H9 (cell line): Measurements from ENCODE around the gene SNAI1. TPM values are rescaled to one million over a fixed set of nuclear protein-coding genes. Genes with fewer than 3 reads are reported as not detected.

Experiments used
- DNase-seq: peaks from one replicate; pipeline ENCODE4 v3.0.0-alpha.2; 2017
- H2AFZ ChIP-seq: one replicate; pipeline ENCODE4 v1.6.1; 2013; ENCODE audit warnings: mild to moderate bottlenecking, low read length, control low read depth, moderate library complexity
- H2AK5ac ChIP-seq: 2 replicates; pipeline ENCODE4 v1.6.1; 2013; ENCODE audit warnings: low read length, control low read depth, mixed read lengths; ENCODE audit not compliant: insufficient read length
- H2BK120ac ChIP-seq: one replicate; pipeline ENCODE4 v1.6.1; 2013; ENCODE audit warnings: low read depth, mild to moderate bottlenecking, low read length, control low read depth, inconsistent platforms; ENCODE audit not compliant: poor library complexity, severe bottlenecking
- H2BK12ac ChIP-seq: 2 replicates; pipeline ENCODE4 v1.6.1; 2013; ENCODE audit warnings: low read length, control low read depth, mixed read lengths, low read depth; ENCODE audit not compliant: insufficient read length
- H2BK15ac ChIP-seq: 2 replicates; pipeline ENCODE4 v1.6.1; 2013; ENCODE audit warnings: low read depth, low read length, control low read depth
- H2BK20ac ChIP-seq: one replicate; pipeline ENCODE4 v1.6.1; 2013; ENCODE audit warnings: low read depth, mild to moderate bottlenecking, low read length, control low read depth, inconsistent platforms; ENCODE audit not compliant: poor library complexity, severe bottlenecking
- H2BK5ac ChIP-seq: 2 replicates; pipeline ENCODE4 v1.6.1; 2013; ENCODE audit warnings: low read length, control low read depth, mixed read lengths; ENCODE audit not compliant: insufficient read length
- H3K14ac ChIP-seq: 2 replicates; pipeline ENCODE4 v1.6.1; 2013; ENCODE audit warnings: low read length, control low read depth; ENCODE audit not compliant: insufficient read depth
- H3K18ac ChIP-seq: 2 replicates; pipeline ENCODE4 v1.6.1; 2013; ENCODE audit warnings: low read depth, mild to moderate bottlenecking, mixed read lengths, low read length, control low read depth; ENCODE audit not compliant: insufficient read length
- H3K23ac ChIP-seq: 2 replicates; pipeline ENCODE4 v1.6.1; 2013; ENCODE audit warnings: low read length, control low read depth, mixed read lengths, low read depth; ENCODE audit not compliant: insufficient read length
- H3K23me2 ChIP-seq: 2 replicates; pipeline ENCODE4 v1.6.1; 2013; ENCODE audit warnings: low read depth, mild to moderate bottlenecking, mixed read lengths, low read length, control low read depth; ENCODE audit not compliant: insufficient read length, poor library complexity, severe bottlenecking
- H3K27ac ChIP-seq: 2 replicates; pipeline ENCODE4 v1.5.1; 2013; ENCODE audit warnings: low read length, control low read depth, mixed read lengths, low read depth; ENCODE audit not compliant: insufficient read length
- H3K27me3 ChIP-seq: 2 replicates; pipeline ENCODE4 v1.6.1; 2013; ENCODE audit warnings: low read length, control low read depth, inconsistent platforms; ENCODE audit not compliant: insufficient read depth
- H3K4ac ChIP-seq: 2 replicates; pipeline ENCODE4 v1.6.1; 2013; ENCODE audit warnings: low read depth, mild to moderate bottlenecking, control low read depth, inconsistent platforms, low read length, moderate library complexity
- H3K4me1 ChIP-seq: 2 replicates; pipeline ENCODE4 v1.6.1; 2013; ENCODE audit warnings: low read length, control low read depth, inconsistent platforms; ENCODE audit not compliant: insufficient read depth
- H3K4me2 ChIP-seq: 2 replicates; pipeline ENCODE4 v1.6.1; 2013; ENCODE audit warnings: low read length, control low read depth, mixed read lengths; ENCODE audit not compliant: insufficient read length, insufficient read depth
- H3K56ac ChIP-seq: 2 replicates; pipeline ENCODE4 v1.6.1; 2013; ENCODE audit warnings: low read depth, mild to moderate bottlenecking, mixed read lengths, low read length, control low read depth; ENCODE audit not compliant: insufficient read length
- H3K79me1 ChIP-seq: 2 replicates; pipeline ENCODE4 v1.6.1; 2013; ENCODE audit warnings: low read depth, mild to moderate bottlenecking, moderate library complexity, low read length, control low read depth, inconsistent platforms; ENCODE audit not compliant: insufficient read depth, poor library complexity, severe bottlenecking
- H3K79me2 ChIP-seq: 2 replicates; pipeline ENCODE4 v1.6.1; 2013; ENCODE audit warnings: low read length, control low read depth, inconsistent platforms; ENCODE audit not compliant: insufficient read depth
- H3K9ac ChIP-seq: 2 replicates; pipeline ENCODE4 v1.6.1; 2013; ENCODE audit warnings: low read length, control low read depth, mixed read lengths; ENCODE audit not compliant: insufficient read length; ENCODE audit errors: extremely low read depth
- H3K9me3 ChIP-seq: one replicate; pipeline ENCODE4 v1.6.1; 2013; ENCODE audit warnings: low read depth, low read length, inconsistent platforms; ENCODE audit not compliant: control insufficient read depth
- H3T11ph ChIP-seq: one replicate; pipeline ENCODE4 v1.6.1; 2013; ENCODE audit warnings: mild to moderate bottlenecking, low read length, control low read depth, inconsistent platforms
- H4K20me1 ChIP-seq: one replicate; pipeline ENCODE4 v1.6.1; 2013; ENCODE audit not compliant: control insufficient read depth, insufficient read length, insufficient read depth
- H4K5ac ChIP-seq: 2 replicates; pipeline ENCODE4 v1.6.1; 2013; ENCODE audit warnings: low read depth, mild to moderate bottlenecking, mixed read lengths, low read length, control low read depth; ENCODE audit not compliant: insufficient read length
- H4K8ac ChIP-seq: replicated peaks from 2 replicates; pipeline ENCODE4 v1.6.1; 2013; ENCODE audit warnings: low read length, control low read depth, mixed read lengths, low read depth; ENCODE audit not compliant: insufficient read length
- H4K91ac ChIP-seq: 2 replicates; pipeline ENCODE4 v1.6.1; 2013; ENCODE audit warnings: low read depth, mild to moderate bottlenecking, moderate library complexity, mixed read lengths, low read length, control low read depth; ENCODE audit not compliant: insufficient read length
- H3K27ac Mint-ChIP-seq, 3 experiments: 2 replicates in 2 of 3; 3 replicates in 1 of 3; pipeline ENCODE4 v1.8.0; 2020 to 2021; ENCODE audit warnings: mixed read lengths in 3 of 3, mild to moderate bottlenecking in 1 of 3, moderate library complexity in 1 of 3
- H3K27me3 Mint-ChIP-seq: 2 replicates; pipeline ENCODE4 v1.8.0; 2021; ENCODE audit warnings: low read depth, mild to moderate bottlenecking, moderate library complexity, mixed read lengths
- H3K36me3 Mint-ChIP-seq, 3 experiments: 2 replicates in 2 of 3; 3 replicates in 1 of 3; pipeline ENCODE4 v1.8.0; 2020 to 2021; ENCODE audit warnings: low read depth in 3 of 3, mixed read lengths in 3 of 3; ENCODE audit not compliant: insufficient read depth in 1 of 3
- H3K4me1 Mint-ChIP-seq, 2 experiments: 2 replicates each; pipeline ENCODE4 v1.8.0; 2020; ENCODE audit warnings: mixed read lengths in 2 of 2
- H3K4me3 Mint-ChIP-seq, 2 experiments: 2 replicates in 1 of 2; 3 replicates in 1 of 2; pipeline ENCODE4 v1.8.0; 2020 to 2021; ENCODE audit warnings: mild to moderate bottlenecking in 2 of 2, mixed read lengths in 2 of 2, moderate library complexity in 1 of 2
- H3K9me3 Mint-ChIP-seq, 2 experiments: 2 replicates in 1 of 2; 3 replicates in 1 of 2; pipeline ENCODE4 v1.8.0; 2020; ENCODE audit warnings: mild to moderate bottlenecking in 2 of 2, mixed read lengths in 2 of 2, moderate library complexity in 1 of 2
- CTCF ChIP-seq: fragments of 200-600 bp; sonication (generic); conservative IDR thresholded peaks from 3 replicates; pipeline ENCODE4 v1.8.0; 2021; ENCODE audit warnings: antibody characterized with exemption, mild to moderate bottlenecking
- WGBS: extraction: QIAGEN DNeasy Blood & Tissue Kit; methylation state at CpG from one replicate; pipeline ENCODE4 v1.1.7; 2013; ENCODE audit warnings: missing lambda C conversion rate, low lambda C conversion rate, mixed read lengths; ENCODE audit not compliant: insufficient read length; ENCODE audit errors: extremely low coverage; 5-methylcytosine and 5-hydroxymethylcytosine counted together
- total RNA-seq: library from RNA; stranded (reverse); gene quantifications from 2 replicates; pipeline ENCODE4 v1.2.1, GENCODE V29; 2021

The SNAI1 gene
- total RNA-seq, 1 experiment from 2014 or later: 7.0 TPM

GRCh38 chr20:50019466-50020256 lies 36.9 kb downstream of the SNAI1 start:
- H2BK15ac ChIP-seq: no peak overlapping the region
- H2AFZ ChIP-seq: no peak overlapping the region
- TF ChIP-seq CTCF: no peak
- no peak overlapping the region for H2AK5ac ChIP-seq
- H3K27me3 Mint-ChIP-seq: peaks cover 9% of the 10 kb centered on the region
- H3K36me3 Mint-ChIP-seq: no peaks in the 10 kb centered on the region; a peak in 1 of 7 replicates
- H3T11ph ChIP-seq: no peak overlapping the region
- H3K4ac ChIP-seq: no peak overlapping the region
- no peak overlapping the region for H2BK20ac ChIP-seq
- H4K8ac ChIP-seq: no peak overlapping the region
- no peak overlapping the region for H2BK12ac ChIP-seq
- no peaks in the 10 kb centered on the region for H4K20me1 ChIP-seq
- no peak for DNase-seq
- H3K4me3 Mint-ChIP-seq: no peak overlapping the region
- H3K79me2 ChIP-seq: no peaks in the 10 kb centered on the region
- H3K23me2 ChIP-seq: peaks cover 3% of the 10 kb centered on the region
- no peak overlapping the region for H3K27ac Mint-ChIP-seq
- no peaks in the 10 kb centered on the region for H3K9me3 ChIP-seq
- no peak overlapping the region for H2BK120ac ChIP-seq
- no peaks in the 10 kb centered on the region for H3K27me3 ChIP-seq
- no peak overlapping the region for H4K91ac ChIP-seq
- no peak overlapping the region for H3K56ac ChIP-seq
- H3K4me2 ChIP-seq: no peak overlapping the region
- H4K5ac ChIP-seq: no peak overlapping the region
- H3K9me3 Mint-ChIP-seq: no peaks in the 10 kb centered on the region
- no peak overlapping the region; the same call in 1 of the 2 replicates for H3K14ac ChIP-seq
- peaks cover 2% of the 10 kb centered on the region; the same call in 1 of the 2 replicates for H3K4me1 ChIP-seq
- no peaks in the 10 kb centered on the region for H3K79me1 ChIP-seq
- H3K9ac ChIP-seq: no peak overlapping the region
- peaks cover 9 to 20% of the 10 kb centered on the region in 2 experiments for H3K4me1 Mint-ChIP-seq
- no peak overlapping the region for H3K18ac ChIP-seq
- H3K27ac ChIP-seq: no peak overlapping the region
- no peak overlapping the region for H3K23ac ChIP-seq
- no peak overlapping the region for H2BK5ac ChIP-seq
- no CpG with 5 or more reads among the region's 13 CpGs for WGBS
